Nephron (organoid): ENCODE measurements around the gene CFD.

Experiments used
- H3K27ac Mint-ChIP-seq, 3 experiments: 2 replicates each; pipeline ENCODE4 v1.8.0; 2020; ENCODE audit warnings: mixed read lengths in 3 of 3, mild to moderate bottlenecking in 2 of 3, moderate library complexity in 1 of 3
- H3K27me3 Mint-ChIP-seq: 2 replicates; pipeline ENCODE4 v1.8.0; 2021; ENCODE audit warnings: low read depth, mild to moderate bottlenecking, moderate library complexity, mixed read lengths
- H3K36me3 Mint-ChIP-seq: 2 replicates; pipeline ENCODE4 v1.8.0; 2020; ENCODE audit warnings: low read depth, mixed read lengths
- H3K4me1 Mint-ChIP-seq: 2 replicates; pipeline ENCODE4 v1.8.0; 2020; ENCODE audit warnings: mixed read lengths
- H3K4me3 Mint-ChIP-seq, 3 experiments: 2 replicates each; pipeline ENCODE4 v1.8.0; 2020; ENCODE audit warnings: mild to moderate bottlenecking in 3 of 3, mixed read lengths in 3 of 3, moderate library complexity in 2 of 3
- H3K9me3 Mint-ChIP-seq: 2 replicates; pipeline ENCODE4 v1.8.0; 2020; ENCODE audit warnings: mixed read lengths
- CTCF ChIP-seq, 3 experiments: fragments of 200-600 bp; sonication (generic); IDR thresholded peaks; one replicate each; pipeline ENCODE4 v1.5.0; 2021; ENCODE audit warnings: antibody characterized with exemption in 3 of 3; ENCODE audit not compliant: unreplicated experiment in 3 of 3

Gene CFD

GRCh38 chr19:858284-858683, 1.2 kb upstream of the CFD start:
- Mint-ChIP-seq H3K4me1 (no peaks in the 10 kb centered on the region), H3K27ac (no peak overlapping the region), H3K9me3 (no peaks in the 10 kb centered on the region), H3K4me3 (no peak overlapping the region), H3K27me3 (peaks cover 43% of the 10 kb centered on the region), H3K36me3 (no peaks in the 10 kb centered on the region)
- TF ChIP-seq CTCF (IDR thresholded peaks at IDR 0.05; ENCODE audit: unreplicated experiment in 3 of 3): no peak

GRCh38 chr19:861141-861755, 1.8 kb downstream of the CFD start:
- peaks cover 7% of the 10 kb centered on the region for H3K36me3 Mint-ChIP-seq
- H3K27me3 Mint-ChIP-seq: peaks cover 53% of the 10 kb centered on the region
- no peak overlapping the region for H3K27ac Mint-ChIP-seq
- TF ChIP-seq CTCF (IDR thresholded peaks at IDR 0.05; ENCODE audit: unreplicated experiment in 3 of 3): no peak
- H3K4me3 Mint-ChIP-seq: peak overlapping the region in 1 of 3 experiments; percentile 51
- no peaks in the 10 kb centered on the region for H3K4me1 Mint-ChIP-seq
- H3K9me3 Mint-ChIP-seq: no peaks in the 10 kb centered on the region

- no peaks in the 10 kb centered on the region for H3K4me1 Mint-ChIP-seq
- H3K27ac Mint-ChIP-seq: no peak overlapping the region
- peak overlapping the region in 1 of 3 experiments; percentile 51 for H3K4me3 Mint-ChIP-seq
- no peaks in the 10 kb centered on the region for H3K9me3 Mint-ChIP-seq
- H3K36me3 Mint-ChIP-seq: peaks cover 7% of the 10 kb centered on the region
- no peak for TF ChIP-seq CTCF (IDR thresholded peaks at IDR 0.05; ENCODE audit: unreplicated experiment in 3 of 3)
- peaks cover 52% of the 10 kb centered on the region for H3K27me3 Mint-ChIP-seq
Measured at GRCh38 chr19:861756-862580, 2.5 kb downstream of the CFD start.

- TF ChIP-seq CTCF (IDR thresholded peaks at IDR 0.05; ENCODE audit: unreplicated experiment in 3 of 3): no peak
- Mint-ChIP-seq H3K27ac (peak overlapping the region in 1 of 3 experiments; percentile 33), H3K36me3 (peaks cover 13% of the 10 kb centered on the region), H3K27me3 (peaks cover 46% of the 10 kb centered on the region), H3K4me3 (peak overlapping the region in 1 of 3 experiments; percentile 61), H3K9me3 (no peaks in the 10 kb centered on the region), H3K4me1 (peaks cover 6% of the 10 kb centered on the region)
Measured at GRCh38 chr19:862581-863314, 3.3 kb downstream of the CFD start.

- peaks cover 41% of the 10 kb centered on the region for H3K27me3 Mint-ChIP-seq
- H3K36me3 Mint-ChIP-seq: peaks cover 13% of the 10 kb centered on the region
- TF ChIP-seq CTCF (IDR thresholded peaks at IDR 0.05; ENCODE audit: unreplicated experiment in 3 of 3): no peak
Measured at GRCh38 chr19:863315-863620, 3.8 kb downstream of the CFD start.

More at GRCh38 chr19:863315-863620, 3.8 kb downstream of the CFD start:
- H3K27ac Mint-ChIP-seq: no peak overlapping the region
- no peaks in the 10 kb centered on the region for H3K9me3 Mint-ChIP-seq
- H3K4me3 Mint-ChIP-seq: no peak overlapping the region
- H3K4me1 Mint-ChIP-seq: peaks cover 6% of the 10 kb centered on the region
